Measurements from ENCODE around the gene MTHFS.

The MTHFS gene

DNA sequence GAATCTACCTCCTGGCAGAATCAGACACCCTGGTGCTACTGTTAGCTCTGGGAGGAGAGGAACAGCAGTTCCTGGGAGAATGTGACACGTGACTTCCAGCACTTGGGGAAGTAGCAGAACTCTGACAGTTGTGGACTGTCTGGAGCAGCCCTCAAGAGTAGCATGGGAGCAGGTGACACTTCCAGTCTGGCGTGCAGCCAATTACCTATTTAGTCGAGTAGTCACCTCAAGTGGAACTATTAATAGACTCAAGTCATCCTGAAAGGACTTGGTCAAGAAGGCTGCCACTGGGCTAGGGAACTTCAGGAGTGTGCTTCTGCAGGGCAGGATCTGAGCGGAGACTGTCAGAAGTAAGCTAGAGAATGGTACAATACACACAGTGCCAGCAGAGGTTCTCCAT lies 62.3 kb downstream of the MTHFS start:
- peaks cover 15% of the 10 kb centered on the region for H3K4me1 ChIP-seq (ENCODE audit: control insufficient read depth, low read length)
- no peaks in the 10 kb centered on the region for H3K27me3 ChIP-seq (ENCODE audit: control insufficient read depth, low read length)
- no peaks in the 10 kb centered on the region for H3K79me2 ChIP-seq (ENCODE audit: control insufficient read depth, low read length)
- H3K36me3 ChIP-seq (ENCODE audit: control insufficient read depth, low read length), result peaks cover 8% of the 10 kb centered on the region
- H3K4me2 ChIP-seq (ENCODE audit: low read length), result no peak overlapping the region
- H4K20me1 ChIP-seq (ENCODE audit: control insufficient read depth, insufficient read depth, low read depth, low read length), result no peaks in the 10 kb centered on the region
- no peak for TF ChIP-seq EZH2phosphoT487 (IDR thresholded peaks at IDR 0.05; ENCODE audit: borderline replicate concordance, low read length)
- TF ChIP-seq, protein P1, sequence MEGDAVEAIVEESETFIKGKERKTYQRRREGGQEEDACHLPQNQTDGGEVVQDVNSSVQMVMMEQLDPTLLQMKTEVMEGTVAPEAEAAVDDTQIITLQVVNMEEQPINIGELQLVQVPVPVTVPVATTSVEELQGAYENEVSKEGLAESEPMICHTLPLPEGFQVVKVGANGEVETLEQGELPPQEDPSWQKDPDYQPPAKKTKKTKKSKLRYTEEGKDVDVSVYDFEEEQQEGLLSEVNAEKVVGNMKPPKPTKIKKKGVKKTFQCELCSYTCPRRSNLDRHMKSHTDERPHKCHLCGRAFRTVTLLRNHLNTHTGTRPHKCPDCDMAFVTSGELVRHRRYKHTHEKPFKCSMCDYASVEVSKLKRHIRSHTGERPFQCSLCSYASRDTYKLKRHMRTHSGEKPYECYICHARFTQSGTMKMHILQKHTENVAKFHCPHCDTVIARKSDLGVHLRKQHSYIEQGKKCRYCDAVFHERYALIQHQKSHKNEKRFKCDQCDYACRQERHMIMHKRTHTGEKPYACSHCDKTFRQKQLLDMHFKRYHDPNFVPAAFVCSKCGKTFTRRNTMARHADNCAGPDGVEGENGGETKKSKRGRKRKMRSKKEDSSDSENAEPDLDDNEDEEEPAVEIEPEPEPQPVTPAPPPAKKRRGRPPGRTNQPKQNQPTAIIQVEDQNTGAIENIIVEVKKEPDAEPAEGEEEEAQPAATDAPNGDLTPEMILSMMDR (IDR thresholded peaks at IDR 0.05; ENCODE audit: low read depth, low read length, poor library complexity, severe bottlenecking), result no peak
- no peaks in the 10 kb centered on the region for H3F3A ChIP-seq (ENCODE audit: control insufficient read depth, insufficient read depth)
- no peak overlapping the region for H3K4me3 ChIP-seq (ENCODE audit: low read length)
- H3K9me3 ChIP-seq (ENCODE audit: control insufficient read depth, insufficient read depth, low read length), result no peaks in the 10 kb centered on the region
- no peak overlapping the region for H3K27ac ChIP-seq (ENCODE audit: low read depth, low read length)
- no peaks in the 10 kb centered on the region for H3K9me2 ChIP-seq (replicated peaks; ENCODE audit: control insufficient read depth, low read length)

DNA sequence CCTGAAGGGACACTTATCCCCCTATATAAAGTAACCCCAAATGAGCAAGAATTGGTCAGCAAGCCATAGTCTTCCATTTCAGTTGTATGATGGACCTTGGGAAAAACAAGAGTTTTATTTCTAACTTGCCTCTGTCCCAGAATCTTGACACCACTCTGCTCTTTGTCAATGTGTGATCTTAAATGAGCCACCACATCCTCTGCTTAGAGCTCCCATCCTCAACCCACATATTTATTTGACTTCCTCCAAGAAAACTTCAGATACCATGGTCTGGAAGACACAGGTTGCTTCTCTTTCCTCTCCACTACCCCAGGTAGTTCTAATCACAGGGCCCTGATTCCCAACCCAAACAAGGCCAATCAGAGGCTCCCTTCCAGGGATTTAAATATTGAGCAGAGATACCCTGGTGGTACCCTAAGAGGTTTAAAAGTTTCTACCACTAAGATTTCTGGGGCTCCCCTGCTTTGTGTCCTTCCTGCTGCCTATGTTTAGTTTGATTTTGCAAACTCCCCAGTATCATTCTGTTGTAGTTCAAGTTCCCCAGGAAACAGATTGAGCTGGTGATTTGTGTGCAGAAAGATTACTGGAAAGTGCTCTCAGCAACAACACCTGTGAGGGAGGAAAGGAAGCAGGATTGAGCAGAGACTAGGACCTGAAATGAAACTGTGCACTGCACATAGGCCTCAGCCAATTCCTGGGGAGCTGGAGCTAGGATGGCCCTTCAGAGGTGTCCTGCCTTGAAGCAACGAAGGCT lies 64.3 kb downstream of the MTHFS start:
- H3K27me3 ChIP-seq (ENCODE audit: control insufficient read depth, low read length), result no peaks in the 10 kb centered on the region
- no peak overlapping the region for H3K27ac ChIP-seq (ENCODE audit: low read depth, low read length)
- H3K9me2 ChIP-seq (replicated peaks; ENCODE audit: control insufficient read depth, low read length), result no peaks in the 10 kb centered on the region
- TF ChIP-seq, protein P1 (IDR thresholded peaks at IDR 0.05; ENCODE audit: low read depth, low read length, poor library complexity, severe bottlenecking), result no peak
- no peak for TF ChIP-seq EZH2phosphoT487 (IDR thresholded peaks at IDR 0.05; ENCODE audit: borderline replicate concordance, low read length)
- H3K36me3 ChIP-seq (ENCODE audit: control insufficient read depth, low read length), result no peaks in the 10 kb centered on the region
- H3K4me2 ChIP-seq (ENCODE audit: low read length), result no peak overlapping the region
- H3K9me3 ChIP-seq (ENCODE audit: control insufficient read depth, insufficient read depth, low read length), result no peaks in the 10 kb centered on the region
- H3F3A ChIP-seq (ENCODE audit: control insufficient read depth, insufficient read depth), result no peaks in the 10 kb centered on the region
- no peaks in the 10 kb centered on the region for H4K20me1 ChIP-seq (ENCODE audit: control insufficient read depth, insufficient read depth, low read depth, low read length)
- no peaks in the 10 kb centered on the region for H3K79me2 ChIP-seq (ENCODE audit: control insufficient read depth, low read length)
- H3K4me1 ChIP-seq (ENCODE audit: control insufficient read depth, low read length), result peaks cover 15% of the 10 kb centered on the region
- H3K4me3 ChIP-seq (ENCODE audit: low read length), result no peak overlapping the region

DNA sequence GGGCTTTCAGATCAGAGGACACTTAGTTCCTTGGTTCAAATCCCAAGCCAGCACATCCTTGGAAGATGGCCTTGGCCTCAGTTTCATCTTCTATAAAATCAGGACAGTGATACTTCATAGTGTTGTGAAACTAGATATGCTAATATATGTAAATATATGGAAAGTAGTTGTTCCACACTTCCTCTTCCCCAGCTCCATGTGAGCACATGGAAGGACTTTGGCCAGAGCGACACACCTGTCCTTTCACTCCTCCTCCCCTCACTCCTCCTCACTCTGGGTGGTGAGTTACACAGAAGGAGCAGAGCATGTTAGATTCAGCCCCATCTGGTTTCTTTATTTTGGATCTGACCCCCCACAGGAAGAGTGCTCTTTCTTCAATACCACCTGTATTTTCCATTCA lies 65.2 kb downstream of the MTHFS start:
- H3K4me1 ChIP-seq (ENCODE audit: control insufficient read depth, low read length), result peaks cover 15% of the 10 kb centered on the region
- H3K4me2 ChIP-seq (ENCODE audit: low read length), result no peak overlapping the region
- TF ChIP-seq, protein P1 (IDR thresholded peaks at IDR 0.05; ENCODE audit: low read depth, low read length, poor library complexity, severe bottlenecking), result no peak
- no peak for TF ChIP-seq EZH2phosphoT487 (IDR thresholded peaks at IDR 0.05; ENCODE audit: borderline replicate concordance, low read length)
- no peaks in the 10 kb centered on the region for H3F3A ChIP-seq (ENCODE audit: control insufficient read depth, insufficient read depth)
- H3K27me3 ChIP-seq (ENCODE audit: control insufficient read depth, low read length), result no peaks in the 10 kb centered on the region
- H3K4me3 ChIP-seq (ENCODE audit: low read length), result no peak overlapping the region
- no peaks in the 10 kb centered on the region for H3K9me3 ChIP-seq (ENCODE audit: control insufficient read depth, insufficient read depth, low read length)
- H3K27ac ChIP-seq (ENCODE audit: low read depth, low read length), result no peak overlapping the region
- H3K36me3 ChIP-seq (ENCODE audit: control insufficient read depth, low read length), result no peaks in the 10 kb centered on the region
- H4K20me1 ChIP-seq (ENCODE audit: control insufficient read depth, insufficient read depth, low read depth, low read length), result no peaks in the 10 kb centered on the region
- H3K9me2 ChIP-seq (replicated peaks; ENCODE audit: control insufficient read depth, low read length), result no peaks in the 10 kb centered on the region
- H3K79me2 ChIP-seq (ENCODE audit: control insufficient read depth, low read length), result no peaks in the 10 kb centered on the region

Data from DOHH2 (cell line).